ENCODE results near the gene ZNF423. TPM values are rescaled to one million over a fixed set of nuclear protein-coding genes. Genes with fewer than 3 reads are reported as not detected.

Gene ZNF423
- total and polyA plus RNA-seq, 4 donors, result 1.1 to 14.8 (median 3.3) TPM

GRCh38 chr16:49503256-49504022, 352.5 kb downstream of the ZNF423 start:
- Histone ChIP-seq H3K4me3 (no peak overlapping the region), H3K9ac (ENCODE audit: insufficient read depth in 1 of 2, low read length in 2 of 2) (no peak overlapping the region), H3K27ac (ENCODE audit: low read depth in 1 of 2, low read length in 1 of 2) (no peak overlapping the region), H3K4me1 (ENCODE audit: control insufficient read depth in 5 of 5, insufficient read depth in 5 of 5, low read length in 5 of 5) (no peaks in the 10 kb centered on the region), H3K36me3 (ENCODE audit: control insufficient read depth in 4 of 4, insufficient read depth in 4 of 4, low read length in 4 of 4) (peaks cover 0 to 9% (median 2%) of the 10 kb centered on the region in 4 donors), H3K9me3 (ENCODE audit: control insufficient read depth in 4 of 4, insufficient read depth in 3 of 4, low read length in 3 of 4) (no peaks in the 10 kb centered on the region), H3K27me3 (ENCODE audit: control insufficient read depth in 3 of 3, insufficient read depth in 3 of 3, low read length in 2 of 3) (no peaks in the 10 kb centered on the region)
- no peak for DNase-seq
- no peak for ATAC-seq (ENCODE audit: insufficient read depth, low FRiP score)
- no peak for TF ChIP-seq CTCF (IDR thresholded peaks at IDR 0.05; ENCODE audit: control extremely low read depth, extremely low read depth)
- WGBS, 2 donors, result 24 to 53% methylated on average over 17 of the region's 17 CpGs

GRCh38 chr16:49502136-49502881, 353.6 kb downstream of the ZNF423 start:
- Histone ChIP-seq H3K4me3 (no peak overlapping the region), H3K4me1 (ENCODE audit: control insufficient read depth in 5 of 5, insufficient read depth in 5 of 5, low read length in 5 of 5) (no peaks in the 10 kb centered on the region), H3K27ac (ENCODE audit: low read depth in 1 of 2, low read length in 1 of 2) (no peak overlapping the region), H3K9me3 (ENCODE audit: control insufficient read depth in 4 of 4, insufficient read depth in 3 of 4, low read length in 3 of 4) (no peaks in the 10 kb centered on the region), H3K9ac (ENCODE audit: insufficient read depth in 1 of 2, low read length in 2 of 2) (no peak overlapping the region), H3K36me3 (ENCODE audit: control insufficient read depth in 4 of 4, insufficient read depth in 4 of 4, low read length in 4 of 4) (peaks cover 0 to 9% (median 2%) of the 10 kb centered on the region in 4 donors), H3K27me3 (ENCODE audit: control insufficient read depth in 3 of 3, insufficient read depth in 3 of 3, low read length in 2 of 3) (no peaks in the 10 kb centered on the region)
- WGBS, 2 donors, result 84 to 85% methylated on average over 13 of the region's 13 CpGs
- ATAC-seq (ENCODE audit: insufficient read depth, low FRiP score), result no peak
- DNase-seq, result no peak
- no peak for TF ChIP-seq CTCF (IDR thresholded peaks at IDR 0.05; ENCODE audit: control extremely low read depth, extremely low read depth)

- H3K9ac ChIP-seq (ENCODE audit: insufficient read depth in 1 of 2, low read length in 2 of 2), result no peak overlapping the region
- no peak for TF ChIP-seq CTCF (IDR thresholded peaks at IDR 0.05; ENCODE audit: control extremely low read depth, extremely low read depth)
- no peaks in the 10 kb centered on the region for H3K9me3 ChIP-seq (ENCODE audit: control insufficient read depth in 4 of 4, insufficient read depth in 3 of 4, low read length in 3 of 4)
- H3K27ac ChIP-seq (ENCODE audit: low read depth in 1 of 2, low read length in 1 of 2), result no peak overlapping the region
- ATAC-seq (ENCODE audit: insufficient read depth, low FRiP score) (no peak), DNase-seq (peak in 1 of 3 donors; percentile 34)
- no peaks in the 10 kb centered on the region for H3K4me1 ChIP-seq (ENCODE audit: control insufficient read depth in 5 of 5, insufficient read depth in 5 of 5, low read length in 5 of 5)
- no peak overlapping the region for H3K4me3 ChIP-seq
- 86 to 88% methylated on average over 7 of the region's 7 CpGs for WGBS, 2 donors
- peaks cover 0 to 10% (median 0%) of the 10 kb centered on the region in 4 donors for H3K36me3 ChIP-seq (ENCODE audit: control insufficient read depth in 4 of 4, insufficient read depth in 4 of 4, low read length in 4 of 4)
- no peaks in the 10 kb centered on the region for H3K27me3 ChIP-seq (ENCODE audit: control insufficient read depth in 3 of 3, insufficient read depth in 3 of 3, low read length in 2 of 3)
These were observed 355.9 kb downstream of the ZNF423 start for GRCh38 chr16:49499869-49500610.

Data from lung (tissue), 12 donors.